ENCODE measurements around the gene SERPINA4.
"Not testable (repeated sequence)": the region's sequence is repeated elsewhere in the genome, so short reads cannot be mapped to it uniquely, and the experiment has no call there.

SERPINA4 gene

GRCh38 chr14:94570440-94570839 is 9.2 kb downstream of the SERPINA4 start:
- no peak for FAIRE-seq

- FAIRE-seq: no peak
Measured at GRCh38 chr14:94571395-94571794, 10.2 kb downstream of the SERPINA4 start.

- FAIRE-seq: no peak
Measured at GRCh38 chr14:94571950-94572349, 10.7 kb downstream of the SERPINA4 start.

GRCh38 chr14:94572637-94573303 is 11.5 kb downstream of the SERPINA4 start:
- FAIRE-seq: no peak

GRCh38 chr14:94573475-94574277 is 12.4 kb downstream of the SERPINA4 start:
- FAIRE-seq: no peak

DNA sequence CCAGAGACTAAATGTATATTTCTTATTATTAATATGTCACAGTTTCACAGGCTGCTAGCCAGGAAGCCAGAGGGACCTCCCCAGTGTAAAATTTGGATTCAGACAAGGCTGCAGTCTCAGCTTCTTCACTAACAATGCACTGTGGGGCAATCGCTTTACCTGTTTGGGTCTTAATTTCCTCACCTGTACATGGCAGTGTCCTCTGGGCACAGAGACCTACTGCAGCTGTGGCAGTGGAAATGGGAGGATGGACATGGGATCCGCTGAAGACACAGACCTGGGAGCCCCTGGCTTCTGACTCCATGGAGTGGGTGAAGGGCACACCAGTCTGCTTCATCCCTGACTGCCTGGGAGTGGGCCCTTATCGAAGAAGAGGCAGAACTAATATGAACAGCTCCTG is 13.1 kb downstream of the SERPINA4 start:
- FAIRE-seq: no peak

DNA sequence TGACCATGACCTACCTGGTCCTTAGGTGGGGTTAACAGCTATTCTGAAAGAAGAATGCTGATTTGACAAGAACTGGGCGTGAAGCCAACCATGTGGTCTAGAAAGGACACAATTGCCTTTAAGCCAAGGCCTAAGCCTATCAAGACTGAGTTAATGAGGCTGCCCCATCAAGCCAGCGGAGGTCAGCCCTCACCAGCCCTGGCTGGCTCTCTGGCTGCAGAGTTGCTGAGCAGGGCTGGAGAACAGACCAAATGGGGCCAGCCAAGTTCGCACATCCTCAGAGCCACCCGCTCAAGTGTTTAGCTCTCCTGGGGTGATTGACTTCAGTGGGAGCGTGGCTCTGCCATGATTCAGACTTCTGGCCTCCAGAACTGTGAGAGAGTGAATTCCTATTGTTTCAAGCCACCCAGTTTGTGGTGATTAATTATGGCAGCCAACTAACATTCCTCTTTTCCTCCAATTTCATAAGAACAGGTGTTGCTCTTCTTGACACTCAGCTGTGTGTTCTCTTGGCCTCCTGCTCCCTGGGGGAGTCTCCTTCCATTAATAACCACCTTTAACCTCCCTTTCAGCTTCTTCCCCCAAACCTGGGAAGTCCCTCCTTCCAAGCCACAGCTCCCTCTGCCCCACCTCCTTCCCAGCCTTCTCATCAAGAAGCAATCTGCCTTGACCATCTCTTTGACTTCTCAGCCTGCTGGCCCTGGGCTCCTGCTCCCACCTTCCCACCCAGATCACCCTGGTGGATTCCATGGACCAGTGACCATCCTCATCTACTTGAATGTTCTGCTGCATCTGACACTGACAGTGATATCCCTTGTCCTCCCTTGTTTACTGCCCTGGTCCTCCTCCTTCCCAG is 14.7 kb downstream of the SERPINA4 start:
- FAIRE-seq: no peak

DNA sequence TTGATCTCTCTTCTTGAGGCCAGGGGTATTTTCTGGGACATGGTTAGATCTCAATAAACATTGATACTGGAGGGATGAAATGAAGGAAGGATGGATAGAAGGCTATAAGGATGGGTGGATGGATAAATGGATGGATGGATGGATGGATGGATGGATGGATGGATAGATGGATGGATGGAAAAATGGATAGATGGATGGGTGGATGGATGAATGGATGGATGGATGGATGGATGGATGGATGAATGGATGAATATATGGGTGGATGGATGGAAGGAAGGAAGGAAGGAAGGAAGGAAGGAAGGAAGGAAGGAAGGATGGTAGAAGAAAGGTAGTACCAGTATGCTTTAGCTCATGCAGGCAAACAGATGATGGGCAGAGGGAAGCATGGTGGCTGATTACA is 16.2 kb downstream of the SERPINA4 start:
- FAIRE-seq: not testable (repeated sequence)

- FAIRE-seq: no peak
Measured at GRCh38 chr14:94578712-94579111, 17.5 kb downstream of the SERPINA4 start.

GRCh38 chr14:94581127-94581999 is 20.1 kb downstream of the SERPINA4 start, which contains the start of gene SERPINA5:
Gene SERPINA5, plus strand, starts transcription at chr14:94581426. Its CDS starts 5,937 bp downstream, at chr14:94587363.
- FAIRE-seq: no peak

- FAIRE-seq: no peak
Measured at GRCh38 chr14:94582199-94582750, 21.0 kb downstream of the SERPINA4 start.

GRCh38 chr14:94582851-94583250 is 21.6 kb downstream of the SERPINA4 start:
- no peak for FAIRE-seq

DNA sequence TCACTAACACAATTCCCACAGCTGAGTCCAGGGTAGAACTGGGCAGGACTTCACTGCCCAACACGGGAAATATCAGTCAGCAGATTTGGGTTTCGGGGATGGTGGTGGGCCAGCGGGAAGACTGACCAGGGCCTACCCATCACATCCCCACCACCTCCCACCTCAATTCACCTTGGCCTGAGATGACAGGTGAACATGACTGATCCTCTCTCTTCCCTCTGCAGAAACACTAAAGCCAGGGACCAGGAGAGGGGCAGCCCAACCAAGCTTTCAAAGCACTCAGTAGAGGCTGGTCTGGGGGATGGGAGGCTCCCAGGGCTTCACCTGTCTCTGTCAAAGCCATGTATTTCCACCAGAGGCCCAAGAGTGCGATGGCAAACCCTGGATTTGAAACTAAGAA is 22.3 kb downstream of the SERPINA4 start:
- no peak for FAIRE-seq

DNA sequence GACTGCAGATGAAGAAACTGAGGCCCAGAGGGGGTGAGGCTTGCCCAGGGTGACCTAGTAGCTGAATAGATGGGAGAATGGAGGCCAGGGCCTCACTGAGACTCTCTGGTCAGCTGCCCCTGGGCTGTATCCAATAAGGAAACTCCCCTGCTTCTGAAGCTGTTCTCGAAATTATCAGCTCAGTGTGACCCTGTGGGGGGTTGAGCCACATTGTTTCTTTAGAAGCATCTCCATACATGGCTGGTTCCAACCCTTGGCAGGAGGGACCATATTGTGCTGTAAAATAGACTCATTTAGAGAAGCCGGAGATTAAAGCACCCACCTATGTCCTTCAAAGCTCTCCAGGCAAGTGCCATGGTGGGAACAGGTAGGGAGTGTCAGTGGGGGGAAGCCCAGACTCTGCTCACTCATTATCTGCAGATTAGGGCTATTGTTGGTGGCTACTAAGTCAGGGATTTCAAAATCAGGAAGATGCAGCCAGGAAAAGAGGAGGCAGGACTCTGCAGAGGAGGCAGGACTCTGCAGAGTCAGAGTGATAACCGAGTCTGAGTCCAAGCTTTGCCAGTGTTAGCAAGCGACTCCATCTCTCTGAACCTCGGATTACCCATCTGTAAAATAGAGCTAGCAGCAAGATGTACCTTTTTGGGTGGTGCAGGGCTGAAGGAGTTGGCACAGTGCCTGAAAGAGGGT is 23.5 kb downstream of the SERPINA4 start:
- FAIRE-seq: no peak

DNA sequence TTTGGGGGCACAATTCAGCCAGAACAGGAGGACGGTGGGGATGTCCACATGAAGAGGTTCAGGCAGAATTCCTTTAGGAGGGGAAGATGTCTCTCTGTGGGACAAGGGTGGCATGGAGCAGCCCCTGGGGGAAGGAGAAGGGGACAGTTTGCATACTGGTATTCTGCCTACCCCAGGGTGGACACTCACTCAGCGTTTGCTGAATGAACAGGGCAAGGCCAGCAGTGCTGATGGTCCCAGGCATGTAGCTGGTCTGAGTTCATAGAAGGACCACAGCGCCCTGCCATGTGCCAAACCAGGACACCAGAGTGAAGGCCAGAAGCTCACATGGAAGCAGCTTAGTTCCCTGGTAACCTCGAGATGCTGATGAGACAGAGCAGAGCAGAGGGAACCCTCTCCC is 25.4 kb downstream of the SERPINA4 start:
- no peak for FAIRE-seq

DNA sequence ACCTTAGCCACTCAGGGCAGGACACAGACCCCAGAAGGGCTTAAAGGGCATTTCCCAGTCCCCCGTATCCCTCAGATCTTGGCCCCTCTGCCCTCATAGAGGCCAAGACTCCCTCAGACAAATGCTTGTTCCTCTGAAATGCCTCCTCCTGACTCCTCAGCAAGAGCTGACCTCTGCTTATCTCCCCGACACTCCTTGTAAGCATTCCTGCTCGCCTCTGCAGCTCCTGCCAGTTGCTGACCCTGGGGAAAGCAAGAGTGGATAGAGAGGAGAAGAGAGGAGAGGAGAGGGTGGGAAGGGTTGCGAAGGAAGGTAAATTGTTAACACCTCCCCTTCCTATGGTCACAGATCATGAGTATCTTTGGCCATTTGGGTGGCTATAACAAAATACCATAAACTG is 27.1 kb downstream of the SERPINA4 start:
- no peak for FAIRE-seq

- no peak for FAIRE-seq
Measured at GRCh38 chr14:94591073-94591472, 29.8 kb downstream of the SERPINA4 start.

DNA sequence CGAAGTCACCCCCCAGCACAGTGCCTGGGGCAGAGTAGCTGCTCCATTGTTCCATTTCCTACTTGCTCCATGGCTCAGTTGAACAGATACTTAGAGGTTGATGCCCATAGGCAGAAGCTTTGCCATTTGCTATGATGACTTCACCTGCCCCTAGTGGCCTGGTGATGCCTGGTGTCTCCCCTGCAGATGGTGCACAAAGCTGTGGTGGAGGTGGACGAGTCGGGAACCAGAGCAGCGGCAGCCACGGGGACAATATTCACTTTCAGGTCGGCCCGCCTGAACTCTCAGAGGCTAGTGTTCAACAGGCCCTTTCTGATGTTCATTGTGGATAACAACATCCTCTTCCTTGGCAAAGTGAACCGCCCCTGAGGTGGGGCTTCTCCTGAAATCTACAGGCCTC is 30.6 kb downstream of the SERPINA4 start:
- FAIRE-seq: no peak

DNA sequence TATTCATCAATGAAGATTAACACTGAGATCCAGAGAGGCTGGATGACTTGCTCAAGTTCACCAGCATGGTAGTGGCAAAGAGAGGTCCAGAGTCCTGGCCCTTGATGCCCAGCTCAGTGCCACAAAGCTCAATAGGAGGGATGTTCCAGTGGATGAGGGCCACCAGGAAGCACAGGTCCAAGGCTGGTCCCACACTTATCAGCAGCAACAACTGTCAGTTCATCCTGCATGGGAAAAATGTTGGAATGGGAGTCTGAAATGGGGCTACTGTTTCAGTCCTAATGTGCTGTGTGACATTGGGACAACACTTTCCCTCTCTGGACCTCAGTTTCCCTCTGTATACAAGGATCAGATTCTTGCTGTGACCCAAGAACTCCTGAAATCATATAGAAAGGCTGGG is 31.2 kb downstream of the SERPINA4 start:
- no peak for FAIRE-seq

GRCh38 chr14:94593376-94593748 is 32.1 kb downstream of the SERPINA4 start:
- no peak for FAIRE-seq

GRCh38 chr14:94593749-94594431 is 32.6 kb downstream of the SERPINA4 start:
- FAIRE-seq: no peak

Measured in endometrium (tissue), 2 donors.